ENCODE measurements around the gene CA5A. TPM values are rescaled to one million over a fixed set of nuclear protein-coding genes. Genes with fewer than 3 reads are reported as not detected.

The CA5A gene
- total and polyA plus RNA-seq, 9 of the 15 experiments (the other 6 are each of a cell fraction or from before 2014, with no cell fraction given), result not detected

GRCh38 chr16:87939562-87940423, 3.5 kb upstream of the CA5A start:
- Histone ChIP-seq H3K4me1 (replicated peaks in 1 of 2; ENCODE audit: control insufficient read depth in 2 of 2, insufficient read depth in 2 of 2, low read length in 2 of 2) (no peaks in the 10 kb centered on the region; a peak in 1 of 5 replicates), H3K9me1 (ENCODE audit: control insufficient read depth, insufficient read depth, low read length) (no peaks in the 10 kb centered on the region), H2AFZ (ENCODE audit: low read depth, low read length) (no peak overlapping the region), H3K27me3 (ENCODE audit: control insufficient read depth in 2 of 2, insufficient read depth in 2 of 2, low read length in 2 of 2) (peaks cover 0 to 20% of the 10 kb centered on the region in 2 experiments; a peak in 3 of 5 replicates), H3K9me3 (replicated peaks; ENCODE audit: control insufficient read depth, insufficient read depth, low read depth, low read length) (no peaks in the 10 kb centered on the region), H4K20me1 (replicated peaks; ENCODE audit: control insufficient read depth, insufficient read depth, low read length) (no peaks in the 10 kb centered on the region), H3K4me3 (no peak overlapping the region), H3K79me2 (ENCODE audit: control insufficient read depth, insufficient read depth, low read length) (no peaks in the 10 kb centered on the region), H3K36me3 (ENCODE audit: control insufficient read depth, insufficient read depth, low read length) (no peaks in the 10 kb centered on the region), H3K27ac (ENCODE audit: extremely low read depth, low read depth, low read length) (no peak overlapping the region), H3K4me2 (ENCODE audit: insufficient read depth, low read length) (no peak overlapping the region), H3K9ac (ENCODE audit: insufficient read depth in 1 of 2, low read depth in 2 of 2, low read length in 2 of 2) (no peak overlapping the region)
- ChIA-PET POLR2A (interaction anchor here (0.6 to 0.7 kb wide), 2 partner anchors 15 to 350 kb away, joined by 4 read pairs; no protein-coding TSS in a partner anchor), CTCF (ENCODE audit: low intra/inter-chr PET ratio) (no interaction called here)
- FAIRE-seq, result no peak
- intact Hi-C loops (cut with micrococcal nuclease), result no loop called here
- TF ChIP-seq NFYB (IDR thresholded peaks at IDR 0.05; ENCODE audit: extremely low read depth, insufficient read length) (peak; percentile 75), XRCC4 (IDR thresholded peaks at IDR 0.05; ENCODE audit: extremely low read depth, insufficient read depth, insufficient read length) (no peak), FOXK1 (CRISPR knock-in tag; IDR thresholded peaks at IDR 0.05; ENCODE audit: borderline replicate concordance) (no peak), DACH1 (IDR thresholded peaks at IDR 0.05; ENCODE audit: partially characterized antibody) (peak; percentile 90), ASH1L (IDR thresholded peaks at IDR 0.05; ENCODE audit: borderline replicate concordance, low read depth, partially characterized antibody) (peak; percentile 32), PBX2 (CRISPR knock-in tag; IDR thresholded peaks at IDR 0.05; ENCODE audit: low read depth) (no peak), PBX2 (tag; conservative IDR thresholded peaks at IDR 0.05; ENCODE audit: low read depth) (peak; percentile 45; the same call in 1 of the 2 replicates), PKNOX1 (IDR thresholded peaks at IDR 0.05) (peak; percentile 94), SAFB2 (IDR thresholded peaks at IDR 0.05; ENCODE audit: borderline replicate concordance, low read depth, low read length, severe bottlenecking) (no peak), RBM25 (IDR thresholded peaks at IDR 0.05; ENCODE audit: low read depth, low read length, severe bottlenecking) (peak; percentile 70), SP2 (IDR thresholded peaks at IDR 0.05; ENCODE audit: extremely low read depth, low read depth, low read length, poor library complexity, severe bottlenecking) (peak; percentile 35), MLLT1 (IDR thresholded peaks at IDR 0.05) (no peak), EHMT2 (IDR thresholded peaks at IDR 0.05) (no peak)
- DNase-seq (ENCODE audit: extremely low read depth in 1 of 4, low spot score in 3 of 4), result peak in 1 of 4 experiments; percentile 63
- no TSS peak for BruUV-seq (replicated peaks)
- peak; percentile 83 for ATAC-seq
- in situ Hi-C loops (cut with MboI), result no loop called here
- 36% methylated on average over 12 of the region's 13 CpGs for WGBS (ENCODE audit: insufficient coverage, low coverage, missing lambda C conversion rate)

Measured in K562 (cell line).